GM18520 (cell line): Measurements from ENCODE around the gene CRBN.
A peak's percentile ranks its signal among the peaks of the same experiment; 100 is the strongest.

Experiments
- ATAC-seq: cut with Tn5 transposase; IDR thresholded peaks from one replicate; pipeline ENCODE4 v1.9.1; 2021; ENCODE audit not compliant: unreplicated experiment

Gene CRBN

GRCh38 chr3:3179407-3180094, at the start of gene CRBN:
TSS of gene CRBN (minus strand) at chr3:3179691. CDS start at chr3:3179687, 4 bp downstream.
- peak; percentile 98 for ATAC-seq

- ATAC-seq: no peak
These were observed 48.1 kb upstream of the CRBN start for GRCh38 chr3:3227640-3228039.

- ATAC-seq: no peak
These were observed 42.0 kb upstream of the CRBN start for GRCh38 chr3:3221528-3221927.

GRCh38 chr3:3216401-3216800, 36.9 kb upstream of the CRBN start:
- no peak for ATAC-seq

- ATAC-seq: no peak
These were observed 33.4 kb upstream of the CRBN start for GRCh38 chr3:3212781-3213440.

GRCh38 chr3:3209714-3210113, 30.2 kb upstream of the CRBN start:
- ATAC-seq: no peak

GRCh38 chr3:3209057-3209456, 29.6 kb upstream of the CRBN start:
- ATAC-seq: no peak

- peak; percentile 99 for ATAC-seq
These were observed 22.1 kb upstream of the CRBN start for GRCh38 chr3:3201611-3202010.

GRCh38 chr3:3200632-3201212, 21.2 kb upstream of the CRBN start:
- no peak for ATAC-seq

GRCh38 chr3:3199306-3199705, 19.8 kb upstream of the CRBN start:
- no peak for ATAC-seq

- no peak for ATAC-seq
These were observed 16.8 kb upstream of the CRBN start for GRCh38 chr3:3196148-3196861.

GRCh38 chr3:3194861-3195260, 15.4 kb upstream of the CRBN start:
- no peak for ATAC-seq

GRCh38 chr3:3192286-3192675, 12.8 kb upstream of the CRBN start:
- ATAC-seq: no peak

- ATAC-seq: no peak
These were observed 12.3 kb upstream of the CRBN start for GRCh38 chr3:3191675-3192285.

GRCh38 chr3:3189961-3190360, 10.5 kb upstream of the CRBN start:
- ATAC-seq: no peak

GRCh38 chr3:3189102-3189727, 9.7 kb upstream of the CRBN start:
- ATAC-seq: no peak

- ATAC-seq: no peak
These were observed 5.4 kb upstream of the CRBN start for GRCh38 chr3:3184876-3185275.

- no peak for ATAC-seq
These were observed 965 bp upstream of the CRBN start for GRCh38 chr3:3180456-3180855.

GRCh38 chr3:3178498-3179328, 778 bp downstream of the CRBN start:
- no peak for ATAC-seq

GRCh38 chr3:3177861-3178497, 1.5 kb downstream of the CRBN start:
- no peak for ATAC-seq
